ENCODE measurements around the gene INSYN2B. TPM values are rescaled to one million over a fixed set of nuclear protein-coding genes. Genes with fewer than 3 reads are reported as not detected.
A peak's percentile ranks its signal among the peaks of the same experiment; 100 is the strongest.
"Not testable (repeated sequence)": the region's sequence is repeated elsewhere in the genome, so short reads cannot be mapped to it uniquely, and the experiment has no call there.

The INSYN2B gene
- total RNA-seq, 1 donor from 2014 or later: 0.21 TPM

DNA sequence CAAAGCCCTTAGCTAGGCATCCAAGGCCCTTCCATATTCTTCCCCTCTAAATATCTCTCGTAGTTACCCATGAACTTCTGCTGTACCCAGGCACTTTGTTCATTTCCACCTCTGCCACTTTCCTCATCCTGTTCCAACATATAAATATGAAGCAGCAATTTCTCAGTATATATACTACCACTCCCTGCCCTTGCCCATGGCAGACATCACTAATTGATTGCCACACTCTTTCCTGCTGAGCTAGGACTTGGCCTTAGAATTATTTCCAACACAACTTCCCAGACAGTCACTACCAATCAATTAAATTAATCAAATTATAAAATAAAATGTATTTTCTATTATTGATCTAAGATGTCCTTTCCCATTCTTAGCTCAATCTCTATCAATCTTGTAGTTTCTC lies 8.5 kb downstream of the INSYN2B start:
- DNase-seq: no peak

DNA sequence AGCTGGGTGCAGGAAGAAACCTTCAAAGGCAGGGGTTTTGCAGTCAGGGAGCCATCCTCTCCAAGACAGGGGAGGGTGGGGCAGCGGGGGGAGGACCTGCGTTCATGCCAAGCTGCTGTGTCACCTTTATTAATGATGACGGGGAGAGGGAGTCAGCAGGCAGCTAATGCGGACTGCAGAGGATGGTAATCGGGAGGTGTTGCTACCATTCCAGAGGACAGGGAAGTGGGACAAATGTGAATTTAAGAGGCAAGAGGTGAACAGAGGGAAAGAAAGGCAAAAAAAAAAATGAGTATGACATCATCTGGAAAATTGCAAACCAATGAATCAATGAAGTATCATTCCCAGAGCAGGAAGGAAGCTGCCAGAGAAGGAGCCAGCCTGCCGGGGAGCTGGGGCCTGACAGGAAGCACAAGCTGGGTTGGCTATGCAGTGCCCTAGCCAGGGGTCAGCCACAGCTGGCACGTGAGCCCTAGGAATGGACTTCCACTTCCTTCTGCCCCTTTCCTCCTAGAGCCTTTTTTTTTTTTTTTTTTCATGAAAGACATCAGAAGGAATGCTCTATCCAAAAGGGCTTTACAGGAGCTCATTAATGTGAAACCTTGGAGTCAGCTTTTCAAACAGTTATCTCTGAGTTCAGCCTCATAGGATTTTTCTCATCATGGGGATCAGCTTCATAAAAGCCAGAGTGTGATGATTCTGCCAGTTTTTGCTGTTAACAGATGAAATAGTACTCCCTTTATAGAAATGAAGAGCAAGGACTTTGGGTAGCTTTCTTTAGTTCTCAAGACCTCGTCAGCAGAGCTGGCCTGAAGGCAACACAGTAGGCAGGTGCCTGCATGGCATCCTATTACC lies 9.2 kb downstream of the INSYN2B start:
- no peak for DNase-seq

DNA sequence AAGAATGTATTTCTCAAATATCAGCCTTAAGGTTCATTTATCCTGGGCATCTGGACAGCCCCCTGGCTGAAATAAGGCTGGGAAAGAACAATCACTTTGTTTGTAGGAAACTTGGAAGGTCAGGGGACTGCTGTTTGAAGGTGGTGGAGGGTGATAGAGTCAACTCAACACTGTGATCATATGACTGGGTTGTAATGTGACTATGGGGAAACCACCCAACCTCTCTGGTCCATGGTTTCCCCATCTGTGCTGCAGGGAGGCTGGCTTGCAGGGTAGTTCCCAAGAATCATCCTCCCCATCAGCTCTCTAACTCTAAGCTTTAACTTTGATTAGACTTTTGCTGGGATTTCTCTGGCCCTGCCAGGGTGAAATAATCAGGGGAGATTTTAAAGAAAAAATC lies 10.0 kb downstream of the INSYN2B start:
- DNase-seq: no peak

DNA sequence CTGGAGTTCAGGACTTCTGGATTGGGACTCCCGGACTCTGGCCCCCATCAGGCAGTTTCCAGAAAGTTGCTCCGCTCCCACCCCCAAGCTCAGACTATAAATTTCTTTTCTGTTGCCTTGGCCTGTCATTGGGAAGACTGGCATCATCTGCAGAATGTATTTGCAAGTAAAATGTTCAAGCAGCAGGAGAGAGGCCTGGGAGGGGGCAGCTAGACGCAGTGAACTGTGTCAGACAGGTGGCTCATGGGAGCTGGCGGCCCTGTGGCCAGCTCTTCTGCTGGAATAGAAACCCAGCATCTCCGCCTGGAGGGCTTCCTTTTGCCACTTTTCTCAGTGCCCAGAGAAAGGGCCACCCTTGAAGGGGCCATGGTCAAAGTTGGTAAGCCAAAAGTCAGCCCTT lies 16.0 kb downstream of the INSYN2B start:
- no peak for DNase-seq

- DNase-seq: no peak
Observed at GRCh38 chr5:169960659-169961058, 19.6 kb downstream of the INSYN2B start.

GRCh38 chr5:169958278-169958677 lies 22.0 kb downstream of the INSYN2B start:
- DNase-seq: no peak

DNA sequence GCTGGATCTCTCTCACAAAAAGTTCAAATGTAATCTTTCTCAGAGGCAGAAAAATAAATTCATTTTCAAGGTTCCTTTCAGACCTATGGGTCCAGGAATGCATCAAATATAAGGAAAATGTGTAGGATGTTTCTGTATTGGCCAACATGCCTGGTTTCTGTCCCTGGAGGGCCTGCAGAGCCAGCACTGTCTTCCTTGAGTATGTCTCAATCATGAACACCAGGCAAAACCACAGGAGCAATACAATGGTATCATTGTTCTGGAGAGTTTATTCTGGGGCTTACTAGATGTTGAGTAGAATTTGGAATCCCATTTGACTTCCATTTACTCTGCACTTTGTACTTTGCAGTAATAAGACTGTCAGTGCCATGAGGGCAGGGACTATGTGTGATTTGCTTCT lies 23.5 kb downstream of the INSYN2B start:
- no peak for DNase-seq

DNA sequence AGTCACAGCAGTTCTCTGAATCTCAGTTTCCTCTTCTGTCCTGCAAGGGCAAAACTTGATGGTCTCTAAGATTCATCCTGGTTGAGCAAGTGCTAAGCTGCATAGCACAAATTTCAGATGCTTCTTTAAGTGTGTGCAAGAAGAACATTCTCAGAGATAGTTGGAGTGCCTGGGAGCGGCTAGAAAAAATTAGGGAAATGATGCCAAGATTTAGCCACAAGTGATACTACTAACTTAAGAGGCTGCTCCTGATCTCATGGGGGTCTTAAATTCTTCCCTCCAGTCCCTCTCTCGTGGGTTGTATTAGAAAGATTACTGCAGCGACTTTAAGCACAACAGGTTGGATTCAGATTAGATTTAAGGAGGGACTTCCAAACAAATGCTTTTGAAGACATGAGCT lies 24.2 kb downstream of the INSYN2B start:
- no peak for DNase-seq

DNA sequence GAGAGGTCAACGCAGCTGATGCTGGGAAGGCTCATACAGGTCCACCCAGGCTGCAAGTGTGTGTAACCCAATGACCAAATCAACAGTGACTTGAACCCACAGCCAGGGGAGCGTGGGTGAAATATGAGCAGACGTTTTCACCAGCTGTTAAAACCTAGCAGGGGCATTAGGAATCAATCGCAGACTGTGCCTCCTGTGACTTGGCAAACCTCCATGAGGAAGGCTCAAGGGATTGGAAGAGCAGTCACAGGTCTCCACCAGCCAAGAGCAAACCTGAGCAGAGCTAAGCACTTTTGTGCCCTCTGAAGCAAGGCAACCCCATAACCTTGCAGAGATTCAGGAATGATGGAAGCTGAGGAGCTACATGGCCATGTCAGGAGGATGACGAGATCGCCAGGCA lies 25.5 kb downstream of the INSYN2B start:
- no peak for DNase-seq

DNA sequence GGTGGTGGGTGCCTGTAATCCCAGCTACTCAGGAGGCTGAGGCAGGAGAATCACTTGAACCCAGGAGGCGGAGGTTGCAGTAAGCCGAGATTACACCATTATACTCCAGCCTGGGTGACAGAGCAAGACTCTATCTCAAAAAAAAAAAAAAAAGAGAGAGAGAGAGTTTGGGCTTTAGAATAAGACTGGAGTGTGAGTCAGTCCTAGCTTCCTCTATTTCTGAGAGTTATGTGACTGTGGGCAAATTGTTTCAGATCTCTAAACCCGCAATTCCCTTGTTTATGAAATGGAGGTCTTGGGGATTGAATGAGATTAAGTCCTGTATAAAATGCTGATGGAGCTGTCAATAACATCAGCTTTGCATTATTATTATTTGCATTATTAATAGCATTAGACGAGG lies 27.1 kb downstream of the INSYN2B start:
- not testable (repeated sequence) for DNase-seq

GRCh38 chr5:169950333-169950732 lies 30.0 kb downstream of the INSYN2B start:
- no peak for DNase-seq

DNA sequence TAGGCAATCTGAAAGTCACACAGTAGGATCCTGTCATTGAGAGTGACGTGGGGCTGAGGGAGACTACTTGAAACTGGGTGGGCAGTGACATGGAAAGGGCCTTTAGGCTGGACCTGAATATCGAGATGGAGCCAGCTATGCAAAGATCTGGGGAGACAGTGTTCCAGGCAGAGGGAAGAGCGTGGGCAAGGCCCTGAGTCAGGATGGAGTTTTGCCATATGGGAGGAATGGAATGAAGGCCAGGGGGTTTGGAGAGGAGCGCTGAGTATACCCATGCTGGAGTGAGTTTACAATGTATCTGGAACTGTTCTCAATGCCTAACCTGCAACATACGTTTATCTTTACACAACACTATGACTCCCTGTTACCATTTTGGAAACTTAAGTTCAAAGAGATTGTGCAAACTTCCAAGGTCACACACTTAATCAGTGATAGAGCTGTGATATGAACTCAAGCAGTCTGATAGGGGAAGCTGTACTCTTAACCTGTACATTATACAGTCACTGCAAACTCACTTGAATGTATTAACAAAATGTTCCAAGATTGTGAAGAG lies 33.5 kb downstream of the INSYN2B start:
- DNase-seq: no peak

DNA sequence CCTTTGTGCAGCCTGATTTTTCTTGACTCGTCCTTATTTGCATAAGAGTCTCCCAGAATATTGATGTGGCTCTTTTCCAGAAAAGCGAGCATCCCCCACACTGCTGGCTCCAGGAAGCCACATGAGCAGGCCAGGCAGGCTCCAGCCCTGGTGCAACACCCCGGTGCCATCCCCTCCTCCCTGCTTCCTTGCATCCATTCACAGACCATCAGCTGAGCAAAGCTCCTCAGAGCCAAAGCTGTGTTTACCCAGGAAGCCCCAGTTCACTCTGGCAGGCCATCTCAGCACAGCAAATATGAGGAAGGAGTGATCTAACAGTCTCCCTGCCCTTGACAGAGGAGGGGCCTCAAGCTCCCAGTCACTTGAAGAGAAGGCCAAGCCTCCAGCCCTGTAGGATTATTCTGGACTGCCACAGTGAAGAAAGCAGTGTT lies 34.4 kb downstream of the INSYN2B start:
- peak; percentile 30 for DNase-seq

DNA sequence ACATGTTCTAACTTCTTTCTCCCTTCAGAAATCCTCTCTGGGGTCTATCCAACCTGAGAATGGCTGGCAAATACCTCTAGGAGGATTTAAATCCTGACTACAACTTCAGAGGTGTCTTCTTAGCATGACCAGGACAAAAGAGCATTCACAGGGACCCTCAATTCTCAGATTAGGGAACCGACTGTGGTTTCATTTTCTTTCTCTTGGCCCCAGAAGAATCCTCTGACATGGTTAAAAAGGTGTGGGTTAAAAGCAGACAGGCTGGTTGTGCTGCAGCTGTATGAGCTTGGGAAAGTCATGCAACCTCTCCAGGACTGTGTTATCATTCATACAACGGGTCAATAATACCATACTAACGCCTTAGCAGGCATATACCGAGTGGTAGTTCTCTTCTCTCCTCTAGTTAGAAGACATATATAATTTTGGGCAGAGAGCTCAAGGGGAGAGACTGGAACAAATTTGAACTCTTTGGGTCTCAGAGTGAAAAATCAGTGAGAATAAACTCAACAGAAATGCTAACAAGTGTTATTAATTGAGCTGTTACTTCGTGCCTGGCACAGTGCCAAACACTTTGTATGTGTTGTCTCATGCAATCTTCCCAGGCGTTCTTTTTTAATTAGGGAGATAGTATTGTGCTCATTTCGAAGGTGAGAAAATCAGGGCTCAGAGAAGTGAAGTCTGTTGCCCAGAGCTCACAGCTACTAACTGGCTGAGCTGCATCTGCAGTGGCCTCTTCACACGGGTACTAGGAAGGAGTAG lies 35.2 kb downstream of the INSYN2B start:
- no peak for DNase-seq

DNA sequence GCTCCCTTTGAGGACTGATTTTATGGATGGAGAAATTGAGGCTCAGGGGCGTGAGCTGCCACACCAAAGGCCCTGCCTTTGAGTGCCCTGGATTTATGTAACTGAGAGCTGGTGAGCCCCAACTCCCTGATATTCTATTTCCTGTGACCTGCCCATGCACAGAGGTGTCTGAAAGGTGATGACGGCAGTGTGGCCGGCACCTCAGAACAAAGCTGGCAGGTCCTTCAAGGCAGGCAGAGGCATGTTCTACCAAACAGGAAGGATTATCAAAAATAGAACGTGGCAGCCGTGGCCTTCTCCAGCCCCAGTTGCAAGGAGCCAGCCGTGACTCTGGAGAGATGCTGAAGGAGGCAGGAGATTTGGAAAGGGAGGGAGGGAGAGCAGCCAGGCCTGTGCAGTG lies 36.2 kb downstream of the INSYN2B start:
- no peak for DNase-seq

DNA sequence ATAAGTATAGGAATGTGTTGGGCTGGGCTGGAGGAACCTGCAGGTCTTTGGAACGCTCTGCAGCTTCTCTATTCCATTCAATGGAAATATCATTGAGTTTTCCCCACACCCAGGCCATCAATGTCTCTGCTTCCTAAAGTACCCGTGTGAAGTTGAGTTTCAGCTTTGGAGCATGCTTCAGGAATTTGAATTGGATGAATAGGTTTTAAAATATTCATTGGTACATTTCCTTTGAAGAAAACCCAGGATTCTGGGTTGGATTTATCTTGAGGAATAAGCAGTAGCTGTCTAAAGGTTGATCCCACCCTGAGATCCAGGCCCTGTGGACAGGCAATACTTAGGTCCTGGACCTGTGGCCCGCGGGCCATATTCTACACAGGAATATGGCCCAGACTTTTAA lies 37.3 kb downstream of the INSYN2B start:
- no peak for DNase-seq

DNA sequence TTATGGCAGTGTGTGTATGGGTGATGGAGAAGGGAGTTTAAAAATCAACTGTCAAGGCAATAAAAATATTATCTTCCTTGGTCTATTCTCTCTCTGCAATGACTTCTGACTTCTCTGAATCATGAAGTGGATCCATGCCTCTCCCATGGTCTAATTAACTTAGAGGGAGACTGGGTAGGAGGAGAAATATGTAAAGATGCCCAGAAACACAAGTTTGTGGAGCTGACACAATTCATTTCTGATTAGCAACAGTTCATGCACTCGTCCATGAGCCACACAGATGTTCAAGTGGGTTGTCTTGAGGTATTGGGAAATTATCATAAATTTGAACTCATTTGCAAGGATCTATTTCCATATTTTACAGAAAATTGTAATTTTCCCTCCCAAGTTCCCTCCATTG lies 38.1 kb downstream of the INSYN2B start:
- DNase-seq: no peak

- no peak for DNase-seq
Observed at GRCh38 chr5:169941542-169941941, 38.8 kb downstream of the INSYN2B start.

- no peak for DNase-seq
Observed at GRCh38 chr5:169939731-169940130, 40.6 kb downstream of the INSYN2B start.

DNA sequence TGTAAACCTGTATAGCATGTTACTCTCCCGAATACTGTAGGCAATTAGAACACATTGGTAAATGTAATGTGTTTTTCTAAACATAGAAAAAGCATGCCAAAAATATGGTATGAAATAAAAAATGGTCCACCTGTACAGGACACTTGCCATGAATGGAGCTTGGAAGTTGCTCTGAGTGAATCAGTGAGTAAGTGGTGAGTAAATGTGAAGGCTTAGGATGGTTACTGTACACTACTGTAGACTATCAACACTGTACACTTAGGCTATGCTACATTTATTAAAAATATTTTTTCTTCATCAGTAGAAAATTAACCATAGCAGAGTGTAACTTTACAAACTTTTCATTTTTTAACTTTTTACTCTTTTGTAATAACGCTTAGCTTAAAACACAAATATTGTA lies 41.9 kb downstream of the INSYN2B start:
- DNase-seq: no peak

GRCh38 chr5:169935762-169936161 lies 44.5 kb downstream of the INSYN2B start:
- DNase-seq: no peak

DNA sequence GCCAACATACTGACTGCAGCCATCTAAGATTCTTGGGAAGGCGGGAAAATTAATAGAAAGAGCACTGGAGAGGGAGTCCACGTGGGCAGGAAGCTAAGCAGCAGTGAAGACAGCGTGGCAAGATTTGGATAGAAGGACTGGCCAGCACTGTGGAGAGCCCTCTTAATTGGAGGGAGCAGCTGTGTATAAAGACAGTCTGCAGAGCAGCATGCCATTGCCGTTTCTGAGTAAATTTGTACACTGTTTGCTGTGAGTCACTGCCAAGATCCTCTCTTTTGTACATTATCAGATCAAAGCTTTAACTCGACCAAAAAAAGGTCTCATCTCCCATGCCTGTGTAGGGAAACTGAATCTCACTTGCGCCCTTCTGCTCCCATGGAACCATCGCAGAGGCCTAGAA lies 45.3 kb downstream of the INSYN2B start:
- no peak for DNase-seq

DNA sequence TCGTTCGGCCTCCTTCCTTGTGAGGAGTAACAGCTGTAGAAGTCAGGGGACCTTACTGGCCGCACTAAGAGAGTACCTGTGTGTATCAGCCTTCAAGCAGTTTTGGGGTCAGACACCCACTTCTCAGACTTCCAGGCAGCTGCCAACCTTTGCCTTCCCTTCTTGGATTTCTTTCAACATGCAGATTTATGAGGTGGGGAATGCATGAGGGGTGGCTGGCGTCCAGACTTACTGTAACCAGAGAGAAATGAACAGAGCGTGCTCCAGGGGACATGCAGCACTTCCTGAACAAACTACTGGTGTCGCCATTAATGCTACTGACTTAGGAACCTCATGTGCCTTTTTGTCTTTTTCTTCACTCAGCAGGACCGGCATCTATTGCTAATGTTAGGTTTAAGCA lies 46.7 kb downstream of the INSYN2B start:
- DNase-seq: no peak

All from tongue (tissue), 2 donors.